Measurements from ENCODE around the gene NXPE2. TPM values are rescaled to one million over a fixed set of nuclear protein-coding genes. Genes with fewer than 3 reads are reported as not detected.
"Not testable (repeated sequence)": the region's sequence is repeated elsewhere in the genome, so short reads cannot be mapped to it uniquely, and the experiment has no call there.

NXPE2 gene
- under 1 TPM; 0.30 to 0.53 (median 0.41) TPM for polyA plus RNA-seq (ENCODE audit: insufficient read length in 4 of 4)

DNA sequence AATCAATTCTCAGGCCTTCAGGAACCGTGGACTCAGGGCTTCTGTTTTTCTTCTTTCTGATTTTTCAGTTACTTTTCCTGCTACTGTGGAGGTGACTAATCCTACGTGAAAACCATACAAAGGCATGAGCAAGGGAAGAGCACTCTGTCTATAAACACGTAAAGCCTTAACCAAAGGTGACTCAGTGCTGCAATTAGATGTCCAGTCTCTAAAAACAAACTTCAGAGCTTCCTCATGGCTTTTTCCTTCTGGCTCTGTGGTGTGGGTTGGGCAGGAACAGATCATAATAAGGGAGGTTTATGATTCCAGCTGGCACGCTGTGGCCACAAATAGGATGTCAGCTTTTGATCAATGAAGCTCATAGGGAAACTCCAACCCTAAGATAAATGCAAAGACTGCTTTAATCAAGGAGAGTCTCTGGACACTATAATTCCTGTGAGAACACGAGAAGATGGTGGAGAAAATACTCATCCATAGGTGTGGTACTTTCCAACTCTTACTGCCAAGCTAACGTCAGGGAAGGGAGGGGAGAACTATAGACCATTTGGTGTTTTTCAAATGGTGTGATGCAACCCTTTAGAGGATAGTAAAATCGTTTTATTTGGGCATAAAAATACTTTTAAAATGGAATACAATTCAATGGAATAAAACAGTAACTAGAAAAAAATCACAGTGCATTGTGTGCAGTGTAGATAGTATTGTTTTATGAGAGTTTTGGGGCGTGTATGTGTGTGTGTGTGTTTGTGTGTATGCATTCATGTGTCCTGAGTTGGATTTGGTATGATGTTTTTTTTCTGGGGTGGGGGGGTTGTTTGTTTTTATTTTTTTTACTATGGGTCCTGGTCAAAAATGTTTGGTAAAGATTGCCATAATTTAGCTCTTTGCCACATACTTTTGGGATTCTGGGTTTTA is at the start of gene NXPE2:
TSS of gene NXPE2 (plus strand) at position 403 of the 912 bp plus-strand sequence. CDS start at position 452, 49 bp downstream.
- no peak for DNase-seq (ENCODE audit: low read depth in 4 of 4, low spot score in 3 of 4)

- not testable (repeated sequence) for DNase-seq (ENCODE audit: low read depth in 4 of 4, low spot score in 3 of 4)
These were observed 46.8 kb upstream of the NXPE2 start for GRCh38 chr11:114631445-114631965.

- not testable (repeated sequence) for DNase-seq (ENCODE audit: low read depth in 4 of 4, low spot score in 3 of 4)
These were observed 38.9 kb upstream of the NXPE2 start for GRCh38 chr11:114639440-114639839.

DNA sequence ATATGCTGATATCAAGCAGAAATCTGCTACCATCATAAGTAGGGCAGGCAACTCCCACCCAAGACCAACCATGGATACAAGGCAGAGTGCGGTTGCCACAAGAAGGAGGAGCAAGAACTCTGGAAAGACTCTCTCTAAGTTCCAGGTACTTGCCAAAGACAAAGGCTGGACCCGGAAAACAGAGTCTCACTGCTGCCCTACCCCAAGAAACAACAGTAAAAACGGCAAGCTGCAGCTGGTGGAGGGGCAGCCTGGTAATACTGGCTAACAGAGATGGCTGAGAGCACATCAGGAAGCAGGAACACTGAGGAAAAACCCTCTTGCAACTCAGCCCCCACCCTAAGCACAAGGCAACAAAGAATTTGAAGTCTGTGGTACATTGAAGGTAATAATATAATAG is 27.7 kb upstream of the NXPE2 start:
- no peak for DNase-seq (ENCODE audit: low read depth in 4 of 4, low spot score in 3 of 4)

DNA sequence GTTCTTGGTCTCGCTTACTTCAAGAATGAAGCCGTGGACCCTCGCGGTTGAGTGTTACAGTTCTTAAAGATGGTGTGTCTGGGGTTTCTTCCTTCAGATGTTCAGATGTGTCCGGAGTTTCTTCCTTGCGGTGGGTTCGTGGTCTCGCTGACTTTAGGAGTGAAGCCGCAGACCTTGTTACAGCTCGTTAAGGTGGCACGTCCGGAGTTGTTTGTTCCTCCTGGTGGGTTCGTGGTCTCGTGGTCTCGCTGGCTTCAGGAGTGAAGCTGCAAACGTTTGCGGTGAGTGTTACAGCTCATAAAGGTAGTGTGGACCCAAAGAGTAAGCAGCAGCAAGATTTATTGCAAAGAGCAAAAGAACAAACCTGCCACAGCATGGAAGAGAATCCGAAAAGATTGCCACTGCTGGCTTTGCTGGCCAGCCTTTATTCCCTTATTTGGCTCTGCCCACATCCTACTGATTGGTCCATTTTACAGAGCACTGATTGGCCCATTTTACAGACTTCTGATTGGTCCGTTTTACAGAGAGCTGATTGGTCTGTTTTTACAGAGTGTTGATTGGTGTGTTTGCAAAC is 27.1 kb upstream of the NXPE2 start:
- no peak for DNase-seq (ENCODE audit: low read depth in 4 of 4, low spot score in 3 of 4)

DNA sequence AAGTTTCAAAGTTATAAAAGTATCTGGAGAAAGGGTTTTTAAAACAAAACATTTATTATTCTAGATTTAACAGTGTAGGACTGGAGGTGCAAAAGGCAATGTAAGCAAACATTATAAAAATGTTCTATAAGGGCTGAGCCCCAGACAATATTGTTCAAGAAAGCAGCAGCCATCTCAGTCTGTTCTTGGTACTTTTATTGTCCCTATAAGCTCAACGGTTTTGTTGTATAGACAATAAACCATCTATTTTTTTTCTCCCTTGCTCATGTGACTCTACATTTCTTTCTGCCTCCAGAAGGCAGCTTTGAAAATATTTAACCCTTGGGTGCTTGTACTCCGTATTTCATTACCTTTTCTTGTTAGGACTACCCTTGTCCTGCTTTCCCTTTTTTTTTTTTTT is 25.2 kb upstream of the NXPE2 start:
- DNase-seq (ENCODE audit: low read depth in 4 of 4, low spot score in 3 of 4) = no peak

GRCh38 chr11:114664641-114665040 is 13.7 kb upstream of the NXPE2 start:
- DNase-seq (ENCODE audit: low read depth in 4 of 4, low spot score in 3 of 4) = peak in 3 of 4 donors; percentile 1 to 9 (median 6)

GRCh38 chr11:114666760-114667159 is 11.6 kb upstream of the NXPE2 start:
- DNase-seq (ENCODE audit: low read depth in 4 of 4, low spot score in 3 of 4) = no peak

- no peak for DNase-seq (ENCODE audit: low read depth in 4 of 4, low spot score in 3 of 4)
These were observed 10.2 kb upstream of the NXPE2 start for GRCh38 chr11:114668109-114668508.

GRCh38 chr11:114673661-114674060 is 4.7 kb upstream of the NXPE2 start:
- DNase-seq (ENCODE audit: low read depth in 4 of 4, low spot score in 3 of 4) = no peak

DNA sequence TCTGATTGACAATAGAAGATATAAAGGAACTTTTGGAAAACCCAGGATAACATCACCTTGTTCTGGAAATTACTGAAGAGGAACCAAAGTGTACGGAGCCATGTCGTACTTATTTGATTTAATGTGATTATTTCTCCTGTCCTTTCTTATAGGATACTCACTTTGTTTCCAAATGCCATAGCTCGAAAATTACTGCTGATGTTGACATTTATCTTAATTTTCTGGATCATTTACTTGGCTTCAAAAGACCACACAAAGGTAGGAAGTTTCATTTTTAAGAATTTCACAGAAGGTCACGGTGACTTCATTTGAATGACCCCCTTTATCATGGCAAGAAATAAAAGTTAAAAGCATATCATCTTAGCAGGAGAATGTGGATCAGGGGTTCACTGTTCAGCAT is 1.2 kb downstream of the NXPE2 start:
- no peak for DNase-seq (ENCODE audit: low read depth in 4 of 4, low spot score in 3 of 4)

DNA sequence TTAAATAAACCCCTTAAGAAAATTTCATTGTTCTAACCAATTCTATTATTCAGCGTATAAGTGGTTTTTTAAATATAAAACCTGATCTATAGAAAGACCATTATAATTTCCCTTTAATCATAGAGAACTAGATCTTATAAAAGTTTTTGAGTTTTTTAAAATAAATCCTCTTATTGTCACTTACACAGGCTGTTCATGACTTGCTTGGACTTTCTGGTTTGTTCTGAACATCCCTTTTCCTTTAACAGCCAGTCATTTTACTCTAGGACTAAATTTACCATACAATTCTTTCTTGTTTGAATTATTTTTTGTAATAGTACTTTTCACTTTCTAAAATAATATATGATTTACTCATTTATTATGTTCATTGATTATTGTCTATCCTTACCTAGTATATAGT is 4.7 kb downstream of the NXPE2 start:
- no peak for DNase-seq (ENCODE audit: low read depth in 4 of 4, low spot score in 3 of 4)

DNA sequence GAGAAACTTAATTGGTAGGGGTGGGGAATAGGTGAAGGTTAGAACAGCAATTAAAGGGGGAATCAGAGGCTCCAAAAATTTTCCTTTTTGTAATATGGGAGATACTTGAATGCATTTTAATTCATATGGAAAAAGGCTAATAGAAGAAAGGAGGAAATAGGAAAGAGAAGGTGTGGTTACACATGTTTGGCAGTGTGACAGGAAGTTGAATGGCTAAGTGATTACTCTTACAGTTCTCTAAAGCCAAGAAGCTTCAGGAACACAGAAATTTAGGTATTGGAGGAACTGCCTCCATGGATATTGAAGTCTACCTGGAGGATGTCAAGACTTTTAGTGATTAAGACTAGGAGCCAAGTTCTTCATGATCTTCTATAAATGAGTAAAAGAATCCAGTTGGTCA is 6.3 kb downstream of the NXPE2 start:
- DNase-seq (ENCODE audit: low read depth in 4 of 4, low spot score in 3 of 4) = no peak

DNA sequence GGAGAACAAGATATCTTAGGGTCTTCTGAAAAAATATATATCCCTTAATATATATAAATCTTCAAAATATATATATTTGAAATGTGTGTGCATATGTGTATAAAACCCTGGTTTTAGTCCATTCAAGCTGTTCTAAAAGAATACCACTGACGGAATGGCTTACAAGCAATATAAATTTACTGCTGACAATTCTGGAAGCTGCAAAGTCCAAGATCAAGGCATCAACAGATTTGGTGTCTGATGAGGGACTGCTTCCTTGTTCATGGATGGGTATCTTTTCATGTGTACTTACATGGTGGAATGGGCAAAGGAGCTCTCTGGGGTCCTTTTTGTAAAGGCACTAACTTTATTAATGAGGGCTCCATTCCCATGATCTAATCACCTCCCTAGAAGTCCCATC is 6.8 kb downstream of the NXPE2 start:
- DNase-seq (ENCODE audit: low read depth in 4 of 4, low spot score in 3 of 4) = no peak

- DNase-seq (ENCODE audit: low read depth in 4 of 4, low spot score in 3 of 4) = no peak
These were observed 27.1 kb downstream of the NXPE2 start for GRCh38 chr11:114705280-114706024.

- no peak for DNase-seq (ENCODE audit: low read depth in 4 of 4, low spot score in 3 of 4)
These were observed 31.6 kb downstream of the NXPE2 start for GRCh38 chr11:114709960-114710359.

DNA sequence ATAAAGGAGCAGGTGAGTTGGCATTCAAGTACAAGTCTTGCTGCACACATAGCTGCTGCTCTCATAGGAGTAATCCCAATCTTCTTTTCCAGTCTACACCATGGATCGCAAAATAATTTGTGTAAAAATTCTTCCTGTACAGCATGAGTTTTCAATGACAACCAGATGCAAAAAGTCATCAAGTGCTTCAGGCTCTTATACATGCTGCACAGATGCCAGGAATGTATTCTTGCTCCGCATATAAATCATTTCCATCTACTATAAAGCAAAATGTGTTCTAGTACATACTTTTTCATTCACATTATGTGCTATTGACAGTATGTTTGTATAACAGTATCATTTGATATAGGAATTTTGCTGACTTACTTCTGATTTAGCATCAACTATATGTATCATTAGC is 35.4 kb downstream of the NXPE2 start:
- no peak for DNase-seq (ENCODE audit: low read depth in 4 of 4, low spot score in 3 of 4)

GRCh38 chr11:114719562-114719961 is 41.2 kb downstream of the NXPE2 start:
- no peak for DNase-seq (ENCODE audit: low read depth in 4 of 4, low spot score in 3 of 4)

DNA sequence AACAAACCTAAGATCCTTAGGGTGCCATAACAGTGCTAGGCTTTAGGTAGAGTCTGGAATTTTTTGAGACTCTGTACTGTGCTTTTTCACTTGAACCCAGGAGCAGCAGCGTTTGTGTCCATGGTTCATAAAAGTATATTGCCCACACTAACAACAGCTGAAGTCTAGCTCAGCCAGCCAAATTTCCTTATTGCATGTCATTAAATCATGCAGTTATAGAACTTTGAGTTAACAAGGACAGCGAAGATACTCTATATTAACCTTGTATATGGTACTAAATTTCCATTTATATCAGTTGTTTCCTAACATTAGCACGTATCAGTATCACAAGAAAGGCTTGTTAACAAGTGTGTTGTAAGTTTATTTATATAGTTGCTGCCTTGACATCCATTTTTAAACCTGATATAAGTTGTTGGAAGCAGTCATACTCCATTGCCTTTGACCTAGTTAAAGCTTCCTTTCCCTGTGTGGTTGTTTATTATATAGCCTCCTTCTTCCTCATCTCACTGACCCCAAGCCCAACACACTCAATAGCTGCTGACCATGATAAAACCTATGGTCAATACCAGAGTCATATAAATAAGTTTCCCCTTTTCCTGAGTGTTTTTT is 46.7 kb downstream of the NXPE2 start:
- DNase-seq (ENCODE audit: low read depth in 4 of 4, low spot score in 3 of 4) = no peak

DNA sequence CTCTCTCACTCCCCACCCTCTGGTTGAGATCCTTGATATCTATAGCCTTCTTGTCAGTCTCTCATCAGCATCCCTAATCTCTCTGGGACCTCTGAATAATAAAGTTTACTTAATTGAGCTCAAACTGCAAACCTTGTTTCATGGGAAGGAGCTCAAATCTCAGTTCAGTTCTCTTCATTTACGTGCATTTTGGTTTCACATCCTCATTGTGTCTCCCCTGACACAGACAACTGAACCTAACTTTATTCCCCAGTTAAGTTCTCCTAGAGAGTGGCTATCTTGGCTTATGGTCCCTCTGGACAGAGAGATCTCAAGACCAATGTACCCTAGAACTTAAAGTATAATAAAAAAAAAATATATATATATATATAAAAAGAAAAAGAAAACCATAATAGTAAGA is 47.3 kb downstream of the NXPE2 start:
- no peak for DNase-seq (ENCODE audit: low read depth in 4 of 4, low spot score in 3 of 4)

- DNase-seq (ENCODE audit: low read depth in 4 of 4, low spot score in 3 of 4) = no peak
These were observed 58.5 kb downstream of the NXPE2 start for GRCh38 chr11:114736806-114737205.
